Right atrium auricular region (tissue), 2 donors: ENCODE results near the gene UTP11. TPM values are rescaled to one million over a fixed set of nuclear protein-coding genes. Genes with fewer than 3 reads are reported as not detected.

Source experiments
- DNase-seq: peaks from one replicate; pipeline ENCODE4 v3.0.0-alpha.2; 2019; ENCODE audit warnings: low spot score
- H3K27ac ChIP-seq, 2 donors: fragments of 200-600 bp; sonication (generic); 1 replicate in 1 of 2; 2 replicates in 1 of 2; pipeline ENCODE4 v1.5.1; 2016 to 2019
- H3K27me3 ChIP-seq, 2 donors: fragments of 200-600 bp; sonication (generic); one replicate each; pipeline versions ENCODE4 v1.5.1 to v1.6.0; 2017 to 2019
- H3K36me3 ChIP-seq: fragments of 200-600 bp; sonication (generic); one replicate; pipeline ENCODE4 v1.5.1; 2016
- H3K4me1 ChIP-seq, 2 donors: fragments of 200-600 bp; sonication (generic); one replicate each; pipeline versions ENCODE4 v1.5.1 to v1.6.0; 2017 to 2019
- H3K4me3 ChIP-seq, 2 donors: fragments of 200-600 bp; sonication (generic); 1 replicate in 1 of 2; 2 replicates in 1 of 2; pipeline ENCODE4 v1.5.1; 2017 to 2019; ENCODE audit warnings: mild to moderate bottlenecking in 1 of 2, moderate library complexity in 1 of 2
- H3K9me3 ChIP-seq, 2 donors: fragments of 200-600 bp; sonication (generic); one replicate each; pipeline ENCODE4 v1.5.1; 2019
- total RNA-seq, 2 donors: library from RNA; depleted of rRNA; stranded (reverse); fragments of >200 nt; gene quantifications; one replicate each; pipeline ENCODE4 v1.1.0, GENCODE V29; 2016
- TF ChIP-seq, protein P1 (sequence below), 2 donors: fragments of 200-600 bp; sonication (generic); IDR thresholded peaks; one replicate each; pipeline ENCODE4 v1.5.1; 2019; ENCODE audit warnings: antibody characterized with exemption in 2 of 2

UTP11 gene
- total RNA-seq, 2 donors from 2014 or later: 29.2 to 53.7 TPM

GRCh38 chr1:38051079-38051543 is 38.6 kb downstream of the UTP11 start:
- no peak for DNase-seq
- Histone ChIP-seq H3K9me3 (no peaks in the 10 kb centered on the region), H3K36me3 (no peaks in the 10 kb centered on the region), H3K27ac (no peak overlapping the region), H3K4me3 (no peak overlapping the region), H3K4me1 (peaks cover 0 to 9% of the 10 kb centered on the region in 2 donors), H3K27me3 (no peaks in the 10 kb centered on the region)
- TF ChIP-seq, protein P1, sequence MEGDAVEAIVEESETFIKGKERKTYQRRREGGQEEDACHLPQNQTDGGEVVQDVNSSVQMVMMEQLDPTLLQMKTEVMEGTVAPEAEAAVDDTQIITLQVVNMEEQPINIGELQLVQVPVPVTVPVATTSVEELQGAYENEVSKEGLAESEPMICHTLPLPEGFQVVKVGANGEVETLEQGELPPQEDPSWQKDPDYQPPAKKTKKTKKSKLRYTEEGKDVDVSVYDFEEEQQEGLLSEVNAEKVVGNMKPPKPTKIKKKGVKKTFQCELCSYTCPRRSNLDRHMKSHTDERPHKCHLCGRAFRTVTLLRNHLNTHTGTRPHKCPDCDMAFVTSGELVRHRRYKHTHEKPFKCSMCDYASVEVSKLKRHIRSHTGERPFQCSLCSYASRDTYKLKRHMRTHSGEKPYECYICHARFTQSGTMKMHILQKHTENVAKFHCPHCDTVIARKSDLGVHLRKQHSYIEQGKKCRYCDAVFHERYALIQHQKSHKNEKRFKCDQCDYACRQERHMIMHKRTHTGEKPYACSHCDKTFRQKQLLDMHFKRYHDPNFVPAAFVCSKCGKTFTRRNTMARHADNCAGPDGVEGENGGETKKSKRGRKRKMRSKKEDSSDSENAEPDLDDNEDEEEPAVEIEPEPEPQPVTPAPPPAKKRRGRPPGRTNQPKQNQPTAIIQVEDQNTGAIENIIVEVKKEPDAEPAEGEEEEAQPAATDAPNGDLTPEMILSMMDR (IDR thresholded peaks at IDR 0.05): no peak

DNA sequence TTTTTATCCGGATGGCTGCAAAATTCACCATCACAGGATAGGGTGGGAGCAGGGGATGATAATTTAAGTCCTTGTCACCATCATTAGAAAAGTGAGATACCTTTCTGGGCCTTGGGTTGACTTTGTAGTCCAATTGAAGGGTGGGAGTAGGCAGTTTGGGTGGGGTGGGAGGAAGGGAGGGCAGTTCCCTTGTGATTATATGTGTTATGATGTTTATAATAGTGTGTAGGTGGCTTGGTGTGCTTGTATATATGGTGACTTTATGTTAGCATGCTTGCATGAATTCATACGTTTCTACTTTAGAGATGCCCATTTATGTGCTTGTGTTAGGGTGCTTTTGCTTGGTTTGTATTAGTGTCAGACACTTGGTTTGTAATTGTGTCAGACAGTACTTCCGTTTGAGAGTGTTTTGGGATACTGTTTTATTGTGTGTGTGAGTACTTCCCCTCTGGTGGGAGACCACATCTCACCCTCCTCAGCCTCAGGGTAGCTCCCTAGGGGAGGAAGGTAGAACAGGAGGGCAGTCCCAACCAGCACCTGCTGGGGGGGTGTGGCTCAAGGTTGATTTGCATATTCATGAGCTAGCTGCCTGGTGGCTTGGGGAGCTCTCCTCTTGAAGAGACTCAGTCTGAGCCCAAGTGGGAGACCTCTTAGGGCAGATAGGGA is 40.3 kb downstream of the UTP11 start:
- Histone ChIP-seq H3K4me1 (peaks cover 0 to 2% of the 10 kb centered on the region in 2 donors), H3K27me3 (no peaks in the 10 kb centered on the region), H3K36me3 (no peaks in the 10 kb centered on the region), H3K9me3 (no peaks in the 10 kb centered on the region), H3K27ac (no peak overlapping the region), H3K4me3 (no peak overlapping the region)
- no peak for DNase-seq
- TF ChIP-seq, protein P1 (IDR thresholded peaks at IDR 0.05): no peak

DNA sequence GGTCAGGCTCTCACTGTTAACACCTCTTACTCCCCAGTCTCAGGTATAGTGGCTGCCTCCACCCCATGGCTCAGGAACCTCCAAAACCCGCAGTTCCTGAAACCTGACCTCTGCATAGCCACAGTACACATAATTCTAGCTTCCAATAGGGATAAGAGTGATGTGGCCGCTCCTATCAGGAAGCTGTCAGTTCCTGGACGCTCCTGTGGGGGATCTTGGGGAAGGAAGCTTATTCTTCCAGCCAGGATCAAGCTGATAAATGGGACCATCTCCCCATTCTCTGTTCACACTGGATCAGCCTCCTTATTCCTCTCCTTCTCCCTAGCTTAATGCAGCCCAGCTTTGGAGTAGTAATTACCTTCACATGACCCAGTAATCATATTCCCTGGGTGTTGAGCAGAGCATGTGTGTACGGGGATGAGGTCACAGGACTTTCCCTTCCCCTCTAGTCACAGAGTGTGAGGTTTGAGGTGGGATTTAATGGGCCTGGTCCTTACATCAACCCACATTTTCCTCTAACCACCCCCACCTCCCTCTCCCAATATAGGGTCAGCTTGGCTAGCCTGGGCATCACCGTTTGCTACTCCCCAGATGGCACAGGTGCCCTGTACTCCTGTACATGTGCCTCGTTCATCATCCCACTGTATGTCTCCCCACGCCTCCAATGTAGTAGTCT is 41.0 kb downstream of the UTP11 start:
- H3K4me1 ChIP-seq: no peaks in the 10 kb centered on the region

GRCh38 chr1:38055398-38055797 is 42.9 kb downstream of the UTP11 start:
- DNase-seq: no peak
- Histone ChIP-seq H3K4me1 (no peaks in the 10 kb centered on the region), H3K36me3 (no peaks in the 10 kb centered on the region), H3K4me3 (no peak overlapping the region), H3K9me3 (no peaks in the 10 kb centered on the region), H3K27me3 (no peaks in the 10 kb centered on the region), H3K27ac (no peak overlapping the region)
- TF ChIP-seq, protein P1 (IDR thresholded peaks at IDR 0.05): no peak

More for the DNA sequence above, 41.0 kb downstream of the UTP11 start:
- H3K4me3 ChIP-seq: no peak overlapping the region
- no peaks in the 10 kb centered on the region for H3K9me3 ChIP-seq
- H3K27me3 ChIP-seq: no peaks in the 10 kb centered on the region
- H3K27ac ChIP-seq: no peak overlapping the region
- TF ChIP-seq, protein P1 (IDR thresholded peaks at IDR 0.05): no peak
- DNase-seq: no peak
- no peaks in the 10 kb centered on the region for H3K36me3 ChIP-seq

- no peak for DNase-seq
- Histone ChIP-seq H3K27me3 (no peaks in the 10 kb centered on the region), H3K4me3 (no peak overlapping the region), H3K36me3 (no peaks in the 10 kb centered on the region), H3K4me1 (no peaks in the 10 kb centered on the region), H3K27ac (no peak overlapping the region), H3K9me3 (no peaks in the 10 kb centered on the region)
- TF ChIP-seq, protein P1 (IDR thresholded peaks at IDR 0.05): no peak
Measured at GRCh38 chr1:38055965-38056364, 43.4 kb downstream of the UTP11 start.
